Endothelial cell of umbilical vein (primary cell): ENCODE data around the gene RGS6. TPM values are rescaled to one million over a fixed set of nuclear protein-coding genes. Genes with fewer than 3 reads are reported as not detected.

Experiments used
- BruUV-seq: library from RNA; stranded (reverse); fragments of 400-500 nt; replicated peaks from 2 replicates; lab custom pipeline; 2021; lab: Mats Ljungman, UMichigan
- CTCF ChIA-PET: fragments of 300-600, 350-600 bp; sonication (Branson Sonifier 250); formaldehyde crosslinking; loops from one replicate; lab custom pipeline; 2021; ENCODE audit warnings: antibody characterized with exemption, inconsistent platforms; lab: Charles Lee
- POLR2A ChIA-PET: fragments of 300-600, 350-600 bp; sonication (Branson Sonifier 250); formaldehyde crosslinking; loops from one replicate; lab custom pipeline; 2021; ENCODE audit warnings: antibody characterized with exemption, inconsistent platforms; lab: Charles Lee
- DNase-seq: peaks from one replicate; pipeline ENCODE4 v3.0.0-alpha.2; 2011; ENCODE audit warnings: low read depth, low spot score
- FAIRE-seq: peaks from 2 replicates; lab custom pipeline; 2011; peaks lifted over from hg19 to GRCh38; lab: Jason Lieb, UNC
- H2AFZ ChIP-seq: 2 replicates; pipeline ENCODE4 v1.6.0; 2012; ENCODE audit warnings: low read depth, low read length, control low read depth, inconsistent platforms
- H3K27ac ChIP-seq: 2 replicates; pipeline ENCODE4 v1.5.1; 2011; ENCODE audit warnings: low read depth, mild to moderate bottlenecking, control low read depth, low read length, moderate library complexity; ENCODE audit not compliant: insufficient read depth
- H3K27me3 ChIP-seq, 2 experiments: 2 replicates each; pipeline versions ENCODE4 v1.6.0 to v1.6.1; 2011; ENCODE audit warnings: low read length in 2 of 2, mixed read lengths in 1 of 2; ENCODE audit not compliant: control insufficient read depth in 2 of 2, insufficient read depth in 2 of 2
- H3K36me3 ChIP-seq, 2 experiments: 2 replicates in 1 of 2; 3 replicates in 1 of 2; pipeline ENCODE4 v1.5.1; 2011; ENCODE audit warnings: low read length in 2 of 2, mild to moderate bottlenecking in 1 of 2, moderate library complexity in 1 of 2; ENCODE audit not compliant: control insufficient read depth in 2 of 2, insufficient read depth in 2 of 2; ENCODE audit errors: extremely low read depth in 1 of 2
- H3K4me1 ChIP-seq: 3 replicates; pipeline ENCODE4 v1.5.1; 2011; ENCODE audit warnings: mild to moderate bottlenecking, low read length; ENCODE audit not compliant: control insufficient read depth, insufficient read depth; ENCODE audit errors: extremely low read depth
- H3K4me2 ChIP-seq: 2 replicates; pipeline ENCODE4 v1.6.1; 2011; ENCODE audit warnings: low read length, control low read depth, mixed read lengths; ENCODE audit not compliant: insufficient read depth
- H3K4me3 ChIP-seq, 3 experiments: fragments of 200-600 bp in 1 of 3; sonication (generic), shearing (Covaris generic) in 1 of 3; replicated peaks in 1 of 3; 2 replicates each; pipeline ENCODE4 v1.5.1; 2011 to 2016; ENCODE audit warnings: control low read depth in 3 of 3, low read length in 3 of 3, mild to moderate bottlenecking in 2 of 3, inconsistent platforms in 1 of 3, low read depth in 1 of 3, moderate library complexity in 1 of 3; ENCODE audit not compliant: insufficient read depth in 1 of 3
- H3K79me2 ChIP-seq: 2 replicates; pipeline ENCODE4 v1.6.0; 2012; ENCODE audit warnings: low read length, inconsistent platforms; ENCODE audit not compliant: control insufficient read depth, insufficient read depth
- H3K9ac ChIP-seq: replicated peaks from 2 replicates; pipeline ENCODE3; 2011; ENCODE audit warnings: low read length, control low read depth; ENCODE audit not compliant: insufficient read depth; ENCODE audit errors: extremely low read depth
- H3K9me1 ChIP-seq: replicated peaks from 3 replicates; pipeline ENCODE4 v1.6.0; 2011; ENCODE audit warnings: mild to moderate bottlenecking, low read length; ENCODE audit not compliant: control insufficient read depth, insufficient read depth; ENCODE audit errors: extremely low read depth
- H3K9me3 ChIP-seq: replicated peaks from 2 replicates; pipeline ENCODE4 v1.5.1; 2012; ENCODE audit warnings: low read length, inconsistent platforms; ENCODE audit not compliant: control insufficient read depth, insufficient read depth
- H4K20me1 ChIP-seq: replicated peaks from 2 replicates; pipeline ENCODE3; 2011; ENCODE audit warnings: mild to moderate bottlenecking, low read length; ENCODE audit not compliant: control insufficient read depth, insufficient read depth; ENCODE audit errors: extremely low read depth
- EZH2 ChIP-seq: IDR thresholded peaks from 2 replicates; pipeline ENCODE4 v1.6.1; 2012; ENCODE audit warnings: borderline replicate concordance, low read depth, mild to moderate bottlenecking, moderate library complexity, low read length, inconsistent platforms; ENCODE audit not compliant: severe bottlenecking
- FOS ChIP-seq: IDR thresholded peaks from 2 replicates; pipeline ENCODE4 v1.6.1; 2011; ENCODE audit warnings: mild to moderate bottlenecking, low read length, moderate library complexity, borderline replicate concordance; ENCODE audit not compliant: insufficient read depth
- GATA2 ChIP-seq: IDR thresholded peaks from 2 replicates; pipeline ENCODE4 v1.7.0; 2011; ENCODE audit warnings: low read depth, mild to moderate bottlenecking, moderate library complexity, mixed read lengths, low read length; ENCODE audit not compliant: insufficient read length, insufficient read depth
- JUN ChIP-seq: IDR thresholded peaks from 2 replicates; pipeline ENCODE4 v1.6.1; 2011; ENCODE audit warnings: borderline replicate concordance, low read depth; ENCODE audit not compliant: insufficient read length, insufficient read depth
- MYC ChIP-seq: IDR thresholded peaks from one replicate; pipeline ENCODE4 v1.6.1; 2011; ENCODE audit warnings: mild to moderate bottlenecking, low read depth, low read length
- POLR2A ChIP-seq: IDR thresholded peaks from 2 replicates; pipeline ENCODE4 v1.6.1; 2012; ENCODE audit warnings: low read depth, mild to moderate bottlenecking, control low read depth, low read length
- POLR2AphosphoS5 ChIP-seq: IDR thresholded peaks from 2 replicates; pipeline ENCODE4 v1.6.1; 2012; ENCODE audit warnings: low read depth, mild to moderate bottlenecking, control low read depth, low read length, moderate library complexity; ENCODE audit not compliant: insufficient read depth
- dilution Hi-C: fragments of 300-500 bp; cut with MboI; formaldehyde crosslinking; loops from one replicate; pipeline ENCODE4 v1.15.0; 2019; ENCODE audit warnings: low sequenced_read_pairs; ENCODE audit not compliant: extremely low pct_ligation_motif_present
- intact Hi-C: fragments of 100-400 bp; cut with micrococcal nuclease; formaldehyde crosslinking; loops from one replicate; pipeline ENCODE4 v1.10.0; 2022
- polyA plus RNA-seq, 4 experiments: library from polyadenylated mRNA; depleted of rRNA in 3 of 4; stranded (reverse) in 3 of 4; unstranded in 1 of 4; fragments of >200 nt; gene quantifications; 2 replicates each; pipeline versions ENCODE4 v1.2.1 to v1.2.3, GENCODE V29; 2011 to 2012; ENCODE audit warnings: missing spikeins in 1 of 4
- total RNA-seq: library from RNA; stranded (reverse); gene quantifications from 2 replicates; pipeline ENCODE4 v1.2.3, GENCODE V29; 2021
- TF ChIP-seq, protein P1 (sequence below), 2 donors: IDR thresholded peaks; 1 replicate in 1 of 2; 2 replicates in 1 of 2; pipeline ENCODE4 v1.5.1; 2011; ENCODE audit warnings: low read length in 2 of 2, mild to moderate bottlenecking in 2 of 2, moderate library complexity in 2 of 2, control low read depth in 1 of 2, inconsistent platforms in 1 of 2, low read depth in 1 of 2; ENCODE audit not compliant: insufficient read depth in 1 of 2; ENCODE audit errors: extremely low read depth in 1 of 2
- TF ChIP-seq, protein P2 (sequence below): IDR thresholded peaks from 2 replicates; pipeline ENCODE4 v1.6.1; 2011; ENCODE audit not compliant: insufficient read depth, insufficient read length

The RGS6 gene
- total and polyA plus RNA-seq, 2 donors (not counting 3 experiments of a cell fraction or from before 2014, with no cell fraction given), result not detected

DNA sequence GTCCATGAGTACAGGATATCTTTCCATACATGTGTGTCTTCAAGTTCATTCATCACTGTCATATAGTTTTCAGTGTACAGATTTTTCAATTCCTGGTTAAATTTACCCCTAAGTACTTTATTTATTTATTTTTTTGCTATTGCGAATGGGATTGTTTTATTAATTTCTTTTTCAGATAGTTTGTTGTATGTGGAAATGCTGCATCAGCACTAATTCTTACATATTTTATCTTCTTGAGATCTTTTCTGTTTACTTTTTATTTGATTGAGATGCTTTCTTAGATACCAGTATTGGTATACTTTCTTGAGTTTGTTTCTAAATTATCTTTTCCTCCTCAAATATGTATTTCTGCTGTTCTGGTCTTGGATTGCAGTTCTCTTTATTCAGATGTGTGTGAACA lies 148.9 kb downstream of the RGS6 start:
- Histone ChIP-seq H3K4me3 (no peak overlapping the region), H3K9me3 (peaks cover 2% of the 10 kb centered on the region), H2AFZ (no peak overlapping the region), H3K27ac (no peak overlapping the region), H3K4me2 (no peak overlapping the region), H3K27me3 (no peaks in the 10 kb centered on the region), H4K20me1 (no peaks in the 10 kb centered on the region), H3K9ac (no peak overlapping the region), H3K79me2 (no peaks in the 10 kb centered on the region), H3K9me1 (no peaks in the 10 kb centered on the region), H3K36me3 (no peaks in the 10 kb centered on the region), H3K4me1 (no peaks in the 10 kb centered on the region)
- no peak for DNase-seq
- POLR2A ChIA-PET, result no interaction called here
- FAIRE-seq, result no peak
- CTCF ChIA-PET, result no interaction called here
- no TSS peak for BruUV-seq
- intact Hi-C loops, result no loop called here
- TF ChIP-seq EZH2 (no peak), JUN (no peak), POLR2AphosphoS5 (no peak)
- TF ChIP-seq, protein P1, sequence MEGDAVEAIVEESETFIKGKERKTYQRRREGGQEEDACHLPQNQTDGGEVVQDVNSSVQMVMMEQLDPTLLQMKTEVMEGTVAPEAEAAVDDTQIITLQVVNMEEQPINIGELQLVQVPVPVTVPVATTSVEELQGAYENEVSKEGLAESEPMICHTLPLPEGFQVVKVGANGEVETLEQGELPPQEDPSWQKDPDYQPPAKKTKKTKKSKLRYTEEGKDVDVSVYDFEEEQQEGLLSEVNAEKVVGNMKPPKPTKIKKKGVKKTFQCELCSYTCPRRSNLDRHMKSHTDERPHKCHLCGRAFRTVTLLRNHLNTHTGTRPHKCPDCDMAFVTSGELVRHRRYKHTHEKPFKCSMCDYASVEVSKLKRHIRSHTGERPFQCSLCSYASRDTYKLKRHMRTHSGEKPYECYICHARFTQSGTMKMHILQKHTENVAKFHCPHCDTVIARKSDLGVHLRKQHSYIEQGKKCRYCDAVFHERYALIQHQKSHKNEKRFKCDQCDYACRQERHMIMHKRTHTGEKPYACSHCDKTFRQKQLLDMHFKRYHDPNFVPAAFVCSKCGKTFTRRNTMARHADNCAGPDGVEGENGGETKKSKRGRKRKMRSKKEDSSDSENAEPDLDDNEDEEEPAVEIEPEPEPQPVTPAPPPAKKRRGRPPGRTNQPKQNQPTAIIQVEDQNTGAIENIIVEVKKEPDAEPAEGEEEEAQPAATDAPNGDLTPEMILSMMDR (IDR thresholded peaks at IDR 0.05; ENCODE audit: extremely low read depth in 1 of 2, insufficient read depth in 1 of 2, low read depth in 1 of 2, low read length in 2 of 2), result no peak
- TF ChIP-seq, protein P2, sequence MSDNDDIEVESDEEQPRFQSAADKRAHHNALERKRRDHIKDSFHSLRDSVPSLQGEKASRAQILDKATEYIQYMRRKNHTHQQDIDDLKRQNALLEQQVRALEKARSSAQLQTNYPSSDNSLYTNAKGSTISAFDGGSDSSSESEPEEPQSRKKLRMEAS, result no peak
- dilution Hi-C loops, result no loop called here

DNA sequence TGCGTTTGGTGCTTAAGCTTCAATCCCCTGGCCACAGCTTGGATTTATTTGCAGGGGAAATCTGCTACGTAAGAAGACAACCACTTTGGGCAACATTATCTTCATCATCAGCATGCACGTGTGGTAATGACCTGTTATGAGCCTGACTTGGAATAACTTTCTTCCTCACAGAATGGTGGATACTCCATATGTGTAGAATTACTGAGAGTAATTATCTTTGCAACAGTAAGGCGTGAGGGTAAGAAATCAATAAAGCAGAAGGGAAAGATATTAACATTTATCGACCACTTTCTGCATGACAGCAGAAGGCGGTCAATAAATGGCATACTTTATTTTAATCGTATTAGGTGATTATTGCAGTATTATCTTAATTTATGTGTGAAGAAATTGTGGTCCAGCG lies 152.7 kb downstream of the RGS6 start:
- ChIA-PET POLR2A (no interaction called here), CTCF (no interaction called here)
- BruUV-seq, result no TSS peak
- Histone ChIP-seq H3K27ac (no peak overlapping the region), H3K79me2 (no peaks in the 10 kb centered on the region), H3K4me2 (no peak overlapping the region), H3K9me1 (no peaks in the 10 kb centered on the region), H3K36me3 (no peaks in the 10 kb centered on the region), H3K9me3 (peaks cover 2% of the 10 kb centered on the region), H2AFZ (no peak overlapping the region), H3K4me3 (no peak overlapping the region), H3K9ac (no peak overlapping the region), H3K27me3 (no peaks in the 10 kb centered on the region), H4K20me1 (no peaks in the 10 kb centered on the region), H3K4me1 (no peaks in the 10 kb centered on the region)
- FAIRE-seq (no peak), DNase-seq (no peak)
- intact Hi-C loops (no loop called here), dilution Hi-C loops (no loop called here)
- no peak for TF ChIP-seq MYC
- TF ChIP-seq EZH2, result no peak
- no peak for TF ChIP-seq JUN
- TF ChIP-seq GATA2, result no peak
- TF ChIP-seq POLR2A, result no peak
- TF ChIP-seq POLR2AphosphoS5, result no peak
- TF ChIP-seq, protein P1 (IDR thresholded peaks at IDR 0.05; ENCODE audit: extremely low read depth in 1 of 2, insufficient read depth in 1 of 2, low read depth in 1 of 2, low read length in 2 of 2), result no peak
- TF ChIP-seq FOS, result no peak
- TF ChIP-seq, protein P2, result no peak
